ENCODE results near the gene GSS. TPM values are rescaled to one million over a fixed set of nuclear protein-coding genes. Genes with fewer than 3 reads are reported as not detected.

Gene GSS
- total RNA-seq, 1 donor from 2014 or later, result 63.9 TPM

GRCh38 chr20:34982270-34983088 lies 26.9 kb upstream of the GSS start:
- H3K27me3 ChIP-seq, result peaks cover 19% of the 10 kb centered on the region
- H3F3A ChIP-seq (ENCODE audit: low read depth), result peaks cover 8% of the 10 kb centered on the region
- H3K9me3 ChIP-seq (ENCODE audit: low read depth), result no peaks in the 10 kb centered on the region
- Mint-ChIP-seq H3K36me3 (no peaks in the 10 kb centered on the region), H3K4me1 (peaks cover 29% of the 10 kb centered on the region), H3K27ac (no peak overlapping the region), H3K9me3 (no peaks in the 10 kb centered on the region), H3K27me3 (ENCODE audit: insufficient read depth, low read depth) (peaks cover 12% of the 10 kb centered on the region), H3K4me3 (no peak overlapping the region)
- no peak for DNase-seq (ENCODE audit: low spot score)
- no peak overlapping the region for H2AFZ ChIP-seq (replicated peaks)
- no peaks in the 10 kb centered on the region for H3K36me3 ChIP-seq
- TF ChIP-seq EZH2phosphoT487 (IDR thresholded peaks at IDR 0.05) (no peak), EZH2 (IDR thresholded peaks at IDR 0.05) (no peak)
- TF ChIP-seq, protein P1, sequence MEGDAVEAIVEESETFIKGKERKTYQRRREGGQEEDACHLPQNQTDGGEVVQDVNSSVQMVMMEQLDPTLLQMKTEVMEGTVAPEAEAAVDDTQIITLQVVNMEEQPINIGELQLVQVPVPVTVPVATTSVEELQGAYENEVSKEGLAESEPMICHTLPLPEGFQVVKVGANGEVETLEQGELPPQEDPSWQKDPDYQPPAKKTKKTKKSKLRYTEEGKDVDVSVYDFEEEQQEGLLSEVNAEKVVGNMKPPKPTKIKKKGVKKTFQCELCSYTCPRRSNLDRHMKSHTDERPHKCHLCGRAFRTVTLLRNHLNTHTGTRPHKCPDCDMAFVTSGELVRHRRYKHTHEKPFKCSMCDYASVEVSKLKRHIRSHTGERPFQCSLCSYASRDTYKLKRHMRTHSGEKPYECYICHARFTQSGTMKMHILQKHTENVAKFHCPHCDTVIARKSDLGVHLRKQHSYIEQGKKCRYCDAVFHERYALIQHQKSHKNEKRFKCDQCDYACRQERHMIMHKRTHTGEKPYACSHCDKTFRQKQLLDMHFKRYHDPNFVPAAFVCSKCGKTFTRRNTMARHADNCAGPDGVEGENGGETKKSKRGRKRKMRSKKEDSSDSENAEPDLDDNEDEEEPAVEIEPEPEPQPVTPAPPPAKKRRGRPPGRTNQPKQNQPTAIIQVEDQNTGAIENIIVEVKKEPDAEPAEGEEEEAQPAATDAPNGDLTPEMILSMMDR (IDR thresholded peaks at IDR 0.05), result no peak
- no peak overlapping the region for H3K9ac ChIP-seq
- no peak overlapping the region for H3K27ac ChIP-seq
- no peak overlapping the region for H3K4me2 ChIP-seq
- no peaks in the 10 kb centered on the region for H4K20me1 ChIP-seq (ENCODE audit: low read depth)
- H3K4me3 ChIP-seq, result no peak overlapping the region
- H3K4me1 ChIP-seq, result peaks cover 27% of the 10 kb centered on the region
- H3K79me2 ChIP-seq (ENCODE audit: low read depth), result no peaks in the 10 kb centered on the region

DNA sequence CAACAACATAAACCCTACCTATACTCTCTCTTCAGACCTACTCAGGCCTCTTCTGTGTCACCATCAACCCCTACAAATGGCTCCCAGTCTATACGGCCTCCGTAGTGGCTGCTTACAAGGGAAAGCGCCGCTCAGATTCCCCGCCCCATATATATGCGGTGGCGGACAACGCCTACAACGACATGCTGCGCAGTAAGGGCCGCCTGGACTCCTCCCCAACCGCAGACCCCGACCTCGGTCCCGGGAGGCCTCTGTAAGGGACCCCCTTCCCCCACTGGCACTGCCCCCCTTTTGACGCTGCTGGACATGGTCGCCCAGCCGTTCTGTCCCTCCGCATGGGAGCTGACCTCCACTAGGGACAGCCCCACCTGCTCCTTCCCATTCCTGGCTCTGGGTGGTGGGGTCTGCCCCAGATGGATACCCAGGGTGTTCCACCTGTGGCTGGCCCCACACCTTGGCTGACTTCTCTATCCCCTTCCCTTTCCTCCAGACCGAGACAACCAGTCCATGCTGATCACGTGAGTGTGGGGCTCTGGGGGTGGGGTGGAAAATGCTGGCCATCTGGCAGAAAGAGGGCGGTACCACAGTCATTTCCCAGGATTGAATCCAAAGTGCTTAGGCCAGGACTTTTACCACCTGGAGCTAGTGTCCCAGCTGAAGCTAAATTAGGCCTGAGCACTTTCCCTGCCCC lies 25.1 kb upstream of the GSS start:
- TF ChIP-seq EZH2 (IDR thresholded peaks at IDR 0.05) (no peak), EZH2phosphoT487 (IDR thresholded peaks at IDR 0.05) (no peak)
- TF ChIP-seq, protein P1 (IDR thresholded peaks at IDR 0.05), result no peak
- Mint-ChIP-seq H3K36me3 (no peaks in the 10 kb centered on the region), H3K27ac (no peak overlapping the region), H3K4me3 (no peak overlapping the region), H3K9me3 (no peaks in the 10 kb centered on the region), H3K4me1 (peaks cover 31% of the 10 kb centered on the region), H3K27me3 (ENCODE audit: insufficient read depth, low read depth) (peaks cover 12% of the 10 kb centered on the region)
- peak; percentile 32 for DNase-seq (ENCODE audit: low spot score)
- Histone ChIP-seq H3K36me3 (no peaks in the 10 kb centered on the region), H4K20me1 (ENCODE audit: low read depth) (no peaks in the 10 kb centered on the region), H3K9me3 (ENCODE audit: low read depth) (no peaks in the 10 kb centered on the region), H3K4me3 (no peak overlapping the region), H2AFZ (replicated peaks) (peak overlapping the region; percentile 50), H3K9ac (no peak overlapping the region), H3K27ac (no peak overlapping the region), H3K79me2 (ENCODE audit: low read depth) (no peaks in the 10 kb centered on the region), H3K4me2 (peak overlapping the region; percentile 22), H3K4me1 (peaks cover 27% of the 10 kb centered on the region), H3F3A (ENCODE audit: low read depth) (peaks cover 8% of the 10 kb centered on the region), H3K27me3 (peaks cover 19% of the 10 kb centered on the region)

DNA sequence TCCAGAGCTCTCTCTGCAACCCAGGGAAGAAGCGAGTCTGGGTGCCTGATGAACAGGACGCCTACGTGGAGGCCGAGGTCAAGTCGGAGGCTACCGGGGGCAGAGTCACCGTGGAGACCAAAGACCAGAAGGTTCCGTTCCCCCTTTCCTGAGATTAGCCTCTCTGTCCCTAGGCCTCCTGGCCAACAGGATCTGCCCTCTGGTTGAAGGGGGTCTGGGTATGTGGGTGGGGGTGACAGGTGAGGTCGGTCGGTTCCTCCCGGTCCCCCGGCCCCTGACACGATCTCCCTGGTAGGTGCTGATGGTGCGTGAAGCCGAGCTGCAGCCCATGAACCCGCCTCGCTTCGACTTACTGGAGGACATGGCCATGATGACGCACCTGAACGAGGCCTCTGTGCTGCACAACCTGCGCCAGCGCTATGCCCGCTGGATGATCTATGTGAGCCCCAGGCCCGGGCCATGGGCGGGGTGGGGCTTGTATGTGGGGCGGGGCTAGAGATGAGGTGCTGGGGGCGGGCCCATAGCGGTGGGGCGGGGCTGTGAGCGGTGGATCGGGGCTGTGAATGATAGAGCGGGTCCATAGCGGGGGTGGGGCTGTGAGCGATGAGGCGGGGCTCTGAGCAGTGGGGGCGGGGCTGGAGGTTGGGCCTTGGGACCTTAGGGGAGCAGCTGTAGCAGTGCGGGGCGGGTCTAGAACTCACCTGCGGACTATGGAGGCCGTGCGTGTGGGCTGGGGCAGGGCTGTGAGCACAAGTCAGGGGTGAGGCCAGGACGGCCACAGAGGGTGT lies 24.0 kb upstream of the GSS start:
- H3K9ac ChIP-seq, result no peak overlapping the region
- H3K4me1 ChIP-seq, result peaks cover 25% of the 10 kb centered on the region
- Mint-ChIP-seq H3K27me3 (ENCODE audit: insufficient read depth, low read depth) (peaks cover 7% of the 10 kb centered on the region), H3K27ac (no peak overlapping the region), H3K4me1 (peaks cover 26% of the 10 kb centered on the region), H3K36me3 (no peaks in the 10 kb centered on the region), H3K4me3 (no peak overlapping the region), H3K9me3 (no peaks in the 10 kb centered on the region)
- TF ChIP-seq EZH2 (IDR thresholded peaks at IDR 0.05), result no peak
- TF ChIP-seq, protein P1 (IDR thresholded peaks at IDR 0.05), result no peak
- no peak for TF ChIP-seq EZH2phosphoT487 (IDR thresholded peaks at IDR 0.05)
- peaks cover 19% of the 10 kb centered on the region for H3K27me3 ChIP-seq
- no peaks in the 10 kb centered on the region for H3K79me2 ChIP-seq (ENCODE audit: low read depth)
- no peak overlapping the region for H2AFZ ChIP-seq (replicated peaks)
- H3F3A ChIP-seq (ENCODE audit: low read depth), result peaks cover 8% of the 10 kb centered on the region
- no peak overlapping the region for H3K4me2 ChIP-seq
- peak; percentile 53 for DNase-seq (ENCODE audit: low spot score)
- no peaks in the 10 kb centered on the region for H4K20me1 ChIP-seq (ENCODE audit: low read depth)
- H3K27ac ChIP-seq, result no peak overlapping the region
- no peaks in the 10 kb centered on the region for H3K9me3 ChIP-seq (ENCODE audit: low read depth)
- H3K4me3 ChIP-seq, result no peak overlapping the region
- no peaks in the 10 kb centered on the region for H3K36me3 ChIP-seq

All from neural progenitor cell (in vitro differentiated cells).